Measurements from ENCODE around the gene PSMD11. TPM values are rescaled to one million over a fixed set of nuclear protein-coding genes. Genes with fewer than 3 reads are reported as not detected.

Gene PSMD11
- total RNA-seq, 1 donor from 2014 or later: 107 TPM

DNA sequence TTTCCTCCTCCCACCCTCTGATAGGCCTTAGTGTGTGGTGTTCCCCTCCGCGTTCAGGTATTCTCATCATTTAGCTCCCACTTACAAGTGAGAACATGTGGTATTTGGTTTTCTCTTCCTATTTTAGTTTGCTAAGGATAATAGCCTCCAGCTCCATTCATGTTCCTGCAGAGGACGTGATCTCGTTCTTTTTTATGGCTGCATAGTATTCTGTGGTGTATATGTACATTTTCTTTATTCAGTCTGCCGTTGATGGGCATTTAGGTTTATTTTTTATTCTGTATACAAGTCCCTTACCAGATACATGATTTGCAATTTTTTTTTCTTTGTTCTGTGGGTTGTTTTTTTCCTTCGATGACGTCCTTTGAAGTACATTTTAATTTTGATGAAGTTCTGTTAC, 23.6 kb downstream of the PSMD11 start:
- Histone ChIP-seq H3K36me3 (ENCODE audit: control insufficient read depth, insufficient read depth, low read length) (no peaks in the 10 kb centered on the region), H3K27me3 (ENCODE audit: control insufficient read depth, insufficient read depth, low read length) (no peaks in the 10 kb centered on the region), H3K4me3 (ENCODE audit: low read depth, low read length) (no peak overlapping the region)
- no peak for DNase-seq (ENCODE audit: low read depth)
- TF ChIP-seq, protein P1, sequence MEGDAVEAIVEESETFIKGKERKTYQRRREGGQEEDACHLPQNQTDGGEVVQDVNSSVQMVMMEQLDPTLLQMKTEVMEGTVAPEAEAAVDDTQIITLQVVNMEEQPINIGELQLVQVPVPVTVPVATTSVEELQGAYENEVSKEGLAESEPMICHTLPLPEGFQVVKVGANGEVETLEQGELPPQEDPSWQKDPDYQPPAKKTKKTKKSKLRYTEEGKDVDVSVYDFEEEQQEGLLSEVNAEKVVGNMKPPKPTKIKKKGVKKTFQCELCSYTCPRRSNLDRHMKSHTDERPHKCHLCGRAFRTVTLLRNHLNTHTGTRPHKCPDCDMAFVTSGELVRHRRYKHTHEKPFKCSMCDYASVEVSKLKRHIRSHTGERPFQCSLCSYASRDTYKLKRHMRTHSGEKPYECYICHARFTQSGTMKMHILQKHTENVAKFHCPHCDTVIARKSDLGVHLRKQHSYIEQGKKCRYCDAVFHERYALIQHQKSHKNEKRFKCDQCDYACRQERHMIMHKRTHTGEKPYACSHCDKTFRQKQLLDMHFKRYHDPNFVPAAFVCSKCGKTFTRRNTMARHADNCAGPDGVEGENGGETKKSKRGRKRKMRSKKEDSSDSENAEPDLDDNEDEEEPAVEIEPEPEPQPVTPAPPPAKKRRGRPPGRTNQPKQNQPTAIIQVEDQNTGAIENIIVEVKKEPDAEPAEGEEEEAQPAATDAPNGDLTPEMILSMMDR (IDR thresholded peaks at IDR 0.05; ENCODE audit: insufficient read depth, low read length, poor library complexity, severe bottlenecking): no peak

DNA sequence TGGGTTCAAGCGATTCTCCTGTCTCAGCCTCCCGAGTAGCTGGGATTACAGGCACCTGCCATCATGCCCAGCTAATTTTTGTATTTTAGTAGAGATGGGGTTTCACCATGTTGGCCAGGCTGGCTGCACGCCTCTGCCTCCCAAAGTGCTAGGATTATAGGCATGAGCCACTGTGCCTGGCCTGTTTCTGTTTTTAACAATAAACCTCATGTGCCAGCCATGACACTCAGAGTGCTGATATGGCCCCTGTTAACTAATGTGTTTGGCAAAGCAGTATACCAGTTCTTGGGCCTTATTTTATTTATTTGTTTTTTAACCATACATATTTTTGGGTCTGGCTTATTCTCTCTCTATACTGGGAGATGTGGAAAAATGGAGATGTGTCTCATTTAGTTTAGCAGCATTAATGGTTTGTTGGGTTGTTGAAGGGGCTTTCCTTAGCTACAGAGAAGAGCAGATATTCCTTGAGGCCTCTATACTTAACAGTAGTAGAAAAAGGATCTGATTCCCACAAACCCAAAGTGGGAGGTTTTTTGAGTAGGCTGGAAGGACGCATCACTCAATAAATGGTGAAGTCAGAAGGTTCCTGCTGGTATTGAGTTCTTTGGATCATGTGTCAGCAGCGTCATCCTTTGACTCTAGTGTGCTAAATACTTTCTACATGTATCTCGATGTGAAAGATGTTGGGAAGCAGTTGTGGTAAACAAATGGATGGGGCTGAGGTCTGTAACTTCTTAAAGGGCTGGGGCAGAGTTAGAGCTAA, 26.3 kb downstream of the PSMD11 start:
- Histone ChIP-seq H3K36me3 (ENCODE audit: control insufficient read depth, insufficient read depth, low read length) (no peaks in the 10 kb centered on the region), H3K4me3 (ENCODE audit: low read depth, low read length) (no peak overlapping the region)
- TF ChIP-seq, protein P1 (IDR thresholded peaks at IDR 0.05; ENCODE audit: insufficient read depth, low read length, poor library complexity, severe bottlenecking): no peak

DNA sequence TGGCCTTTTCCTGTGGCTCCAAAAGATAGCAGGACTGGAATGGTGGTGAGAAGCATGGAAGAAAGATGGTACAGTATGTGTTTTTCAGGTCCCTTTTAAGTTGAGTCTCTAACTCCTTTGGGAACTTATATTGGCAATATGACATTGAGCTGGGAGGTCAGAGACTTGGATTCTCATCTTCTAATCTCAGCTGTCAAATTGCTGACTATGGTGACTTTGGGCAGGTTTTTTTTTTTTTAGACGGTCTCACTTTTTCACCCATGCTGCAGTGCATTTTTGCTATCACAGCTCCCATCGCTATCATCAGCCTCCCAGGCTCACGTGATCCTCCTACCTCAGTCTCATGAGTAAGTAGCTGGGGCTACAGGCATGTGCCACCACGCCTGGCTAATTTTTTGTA, 27.3 kb downstream of the PSMD11 start:
- H3K36me3 ChIP-seq (ENCODE audit: control insufficient read depth, insufficient read depth, low read length): peaks cover 1% of the 10 kb centered on the region
- no peak for DNase-seq (ENCODE audit: low read depth)
- H3K27me3 ChIP-seq (ENCODE audit: control insufficient read depth, insufficient read depth, low read length): no peaks in the 10 kb centered on the region
- no peak overlapping the region for H3K4me3 ChIP-seq (ENCODE audit: low read depth, low read length)
- TF ChIP-seq, protein P1 (IDR thresholded peaks at IDR 0.05; ENCODE audit: insufficient read depth, low read length, poor library complexity, severe bottlenecking): no peak

More for the DNA sequence above, 26.3 kb downstream of the PSMD11 start:
- H3K27me3 ChIP-seq (ENCODE audit: control insufficient read depth, insufficient read depth, low read length): no peaks in the 10 kb centered on the region
- DNase-seq (ENCODE audit: low read depth): no peak

DNA sequence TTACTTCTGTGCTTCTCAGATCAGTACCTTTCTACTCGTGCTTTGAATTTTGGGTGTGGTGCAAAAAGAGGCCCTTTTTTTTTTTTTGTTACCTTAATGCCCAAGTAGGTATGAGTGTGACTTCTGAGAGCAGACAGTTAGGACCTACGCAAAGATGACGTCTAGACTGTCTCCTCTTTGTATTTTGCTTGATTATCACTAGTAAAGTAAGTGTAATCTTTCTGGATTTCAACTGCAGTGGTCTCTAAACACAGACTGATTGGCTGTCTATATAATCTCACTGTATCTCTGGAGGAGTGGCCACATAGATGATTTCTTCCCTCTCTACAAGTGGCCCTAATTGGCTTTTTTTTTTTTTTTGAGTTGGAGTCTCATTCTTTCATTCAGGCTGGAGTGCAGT, 30.9 kb downstream of the PSMD11 start:
- peaks cover 2% of the 10 kb centered on the region for H3K36me3 ChIP-seq (ENCODE audit: control insufficient read depth, insufficient read depth, low read length)
- TF ChIP-seq, protein P1 (IDR thresholded peaks at IDR 0.05; ENCODE audit: insufficient read depth, low read length, poor library complexity, severe bottlenecking): no peak

DNA sequence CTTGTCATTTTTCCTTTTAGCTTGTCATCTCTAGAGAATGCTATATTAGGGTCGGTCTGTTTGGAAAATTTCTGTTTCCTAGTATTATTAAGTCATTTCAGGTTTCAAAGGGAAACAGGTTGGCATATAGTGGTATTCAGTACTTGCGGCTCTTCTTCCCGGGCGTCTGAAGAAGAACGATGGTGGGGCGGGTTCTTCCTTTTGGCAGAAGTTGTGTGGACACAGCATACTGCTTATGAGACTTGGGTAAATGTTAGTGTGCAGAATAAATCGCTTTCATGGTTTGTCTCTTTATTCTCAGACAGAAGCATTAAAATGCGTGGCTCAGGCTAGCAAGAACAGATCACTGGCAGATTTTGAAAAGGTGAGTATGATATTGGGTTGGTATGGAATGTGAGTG, 32.9 kb downstream of the PSMD11 start:
- TF ChIP-seq, protein P1 (IDR thresholded peaks at IDR 0.05; ENCODE audit: insufficient read depth, low read length, poor library complexity, severe bottlenecking): no peak
- no peaks in the 10 kb centered on the region for H3K27me3 ChIP-seq (ENCODE audit: control insufficient read depth, insufficient read depth, low read length)
- H3K36me3 ChIP-seq (ENCODE audit: control insufficient read depth, insufficient read depth, low read length): peaks cover 4% of the 10 kb centered on the region
- H3K4me3 ChIP-seq (ENCODE audit: low read depth, low read length): no peak overlapping the region
- no peak for DNase-seq (ENCODE audit: low read depth)

More for the DNA sequence above, 30.9 kb downstream of the PSMD11 start:
- Histone ChIP-seq H3K27me3 (ENCODE audit: control insufficient read depth, insufficient read depth, low read length) (no peaks in the 10 kb centered on the region), H3K4me3 (ENCODE audit: low read depth, low read length) (no peak overlapping the region)
- DNase-seq (ENCODE audit: low read depth): no peak
